DMS 273 (cell line): ENCODE measurements around the gene NOMO2.
"Not testable (repeated sequence)": the region's sequence is repeated elsewhere in the genome, so short reads cannot be mapped to it uniquely, and the experiment has no call there.

Source experiments
- DNase-seq: peaks from one replicate; lab custom pipeline; 2025; ENCODE audit not compliant: unreplicated experiment; lab: John Stamatoyannopoulos, UW

NOMO2 gene

GRCh38 chr16:18579261-18579660 is 17.4 kb upstream of the NOMO2 start:
- not testable (repeated sequence) for DNase-seq

- DNase-seq = not testable (repeated sequence)
Observed at GRCh38 chr16:18577942-18578341, 16.0 kb upstream of the NOMO2 start.

- DNase-seq = not testable (repeated sequence)
Observed at GRCh38 chr16:18575945-18576344, 14.0 kb upstream of the NOMO2 start.

- not testable (repeated sequence) for DNase-seq
Observed at GRCh38 chr16:18575298-18575917, 13.5 kb upstream of the NOMO2 start.

GRCh38 chr16:18573887-18574286 is 12.0 kb upstream of the NOMO2 start:
- not testable (repeated sequence) for DNase-seq

GRCh38 chr16:18572973-18573372 is 11.1 kb upstream of the NOMO2 start:
- not testable (repeated sequence) for DNase-seq

GRCh38 chr16:18571307-18571850 is 9.5 kb upstream of the NOMO2 start:
- DNase-seq = not testable (repeated sequence)

GRCh38 chr16:18570529-18571306 is 8.8 kb upstream of the NOMO2 start:
- DNase-seq = not testable (repeated sequence)

GRCh38 chr16:18560416-18561220 is 1.3 kb downstream of the NOMO2 start:
- DNase-seq = not testable (repeated sequence)

GRCh38 chr16:18553671-18554070 is 8.2 kb downstream of the NOMO2 start:
- DNase-seq = not testable (repeated sequence)

- DNase-seq = not testable (repeated sequence)
Observed at GRCh38 chr16:18547382-18547781, 14.5 kb downstream of the NOMO2 start.

- DNase-seq = not testable (repeated sequence)
Observed at GRCh38 chr16:18546853-18547252, 15.0 kb downstream of the NOMO2 start.

GRCh38 chr16:18544232-18545081 is 17.4 kb downstream of the NOMO2 start:
- DNase-seq = not testable (repeated sequence)

GRCh38 chr16:18541912-18542311 is 20.0 kb downstream of the NOMO2 start:
- not testable (repeated sequence) for DNase-seq

GRCh38 chr16:18537004-18537403 is 24.9 kb downstream of the NOMO2 start:
- DNase-seq = not testable (repeated sequence)

- not testable (repeated sequence) for DNase-seq
Observed at GRCh38 chr16:18535519-18536168, 26.3 kb downstream of the NOMO2 start.

GRCh38 chr16:18534308-18534707 is 27.6 kb downstream of the NOMO2 start:
- not testable (repeated sequence) for DNase-seq

GRCh38 chr16:18531323-18531722 is 30.6 kb downstream of the NOMO2 start:
- not testable (repeated sequence) for DNase-seq

GRCh38 chr16:18530329-18530728 is 31.6 kb downstream of the NOMO2 start:
- DNase-seq = not testable (repeated sequence)

- DNase-seq = not testable (repeated sequence)
Observed at GRCh38 chr16:18526547-18526946, 35.4 kb downstream of the NOMO2 start.
